Fibroblast of villous mesenchyme (primary cell): ENCODE results near the gene VEGFB. TPM values are rescaled to one million over a fixed set of nuclear protein-coding genes. Genes with fewer than 3 reads are reported as not detected.

ENCODE experiments used
- DNase-seq: peaks from one replicate; pipeline ENCODE4 v3.0.0-alpha.2; 2010; ENCODE audit warnings: low read depth
- H3K4me3 ChIP-seq: 2 replicates; pipeline ENCODE4 v1.5.1; 2011; ENCODE audit warnings: low read depth, mild to moderate bottlenecking, low read length
- CTCF ChIP-seq: IDR thresholded peaks from 2 replicates; pipeline ENCODE4 v1.5.1; 2012; ENCODE audit warnings: low read depth, mild to moderate bottlenecking, low read length; ENCODE audit not compliant: insufficient read depth
- total RNA-seq: library from RNA; depleted of rRNA; stranded (reverse); fragments of >200 nt; gene quantifications from 2 replicates; pipeline ENCODE4 v1.2.3, GENCODE V29; 2012

The VEGFB gene
- total RNA-seq, 1 donor: 17.7 TPM

- no peak for TF ChIP-seq CTCF
- no peak overlapping the region for H3K4me3 ChIP-seq
- no peak for DNase-seq
Observed at GRCh38 chr11:64275841-64276240, 41.5 kb downstream of the VEGFB start.

GRCh38 chr11:64276653-64277431, 42.5 kb downstream of the VEGFB start:
- TF ChIP-seq CTCF: no peak
- DNase-seq: no peak
- H3K4me3 ChIP-seq: no peak overlapping the region

GRCh38 chr11:64278576-64279190, 44.3 kb downstream of the VEGFB start:
- TF ChIP-seq CTCF: no peak
- DNase-seq: no peak
- no peak overlapping the region for H3K4me3 ChIP-seq

- no peak for DNase-seq
- H3K4me3 ChIP-seq: no peak overlapping the region
- no peak for TF ChIP-seq CTCF
Observed at GRCh38 chr11:64281957-64282770, 47.8 kb downstream of the VEGFB start.

GRCh38 chr11:64283092-64283491, 48.7 kb downstream of the VEGFB start:
- no peak for TF ChIP-seq CTCF
- no peak for DNase-seq
- H3K4me3 ChIP-seq: peak overlapping the region; percentile 81

GRCh38 chr11:64284048-64284961, 49.9 kb downstream of the VEGFB start, which contains the start of gene BAD:
TSS of gene BAD (minus strand) at chr11:64284665. CDS start at chr11:64284368, 297 bp downstream.
- TF ChIP-seq CTCF: no peak
- peak; percentile 91 for DNase-seq

More at GRCh38 chr11:64284048-64284961, 49.9 kb downstream of the VEGFB start, which contains the start of gene BAD:
- peak within 1 kb of the TSS; percentile 81 for H3K4me3 ChIP-seq
